ENCODE data around the gene BCL7A. TPM values are rescaled to one million over a fixed set of nuclear protein-coding genes. Genes with fewer than 3 reads are reported as not detected.
A peak's percentile ranks its signal among the peaks of the same experiment; 100 is the strongest.

Gene BCL7A
- total and polyA plus RNA-seq, 9 of the 15 experiments (the other 6 are each of a cell fraction or from before 2014, with no cell fraction given): 0.25 to 21.9 (median 14.9) TPM

- TF ChIP-seq CTBP1 (IDR thresholded peaks at IDR 0.05; ENCODE audit: borderline replicate concordance) (no peak), ZNF518B (CRISPR knock-in tag; IDR thresholded peaks at IDR 0.05) (no peak), ZNF592 (IDR thresholded peaks at IDR 0.05) (no peak), HMBOX1 (IDR thresholded peaks at IDR 0.05) (no peak), HNRNPLL (IDR thresholded peaks at IDR 0.05; ENCODE audit: low read depth, low read length, poor library complexity, severe bottlenecking) (no peak), ZNF785 (CRISPR knock-in tag; IDR thresholded peaks at IDR 0.05) (no peak), RREB1 (CRISPR knock-in tag; IDR thresholded peaks at IDR 0.05) (no peak), PHF8 (IDR thresholded peaks at IDR 0.05; ENCODE audit: borderline replicate concordance, low read length) (0 out of 2 replicates have a peak, but pooled peaks have one; percentile 16), TBP (optimal IDR thresholded peaks at IDR 0.05; ENCODE audit: low read depth, low read length) (no peak), ILK (tag; IDR thresholded peaks at IDR 0.05; ENCODE audit: borderline replicate concordance, low read depth) (no peak), TRIM24 (IDR thresholded peaks at IDR 0.05) (no peak), ZNF583 (CRISPR knock-in tag; IDR thresholded peaks at IDR 0.05) (no peak)
Measured at GRCh38 chr12:122022393-122023338, 982 bp downstream of the BCL7A start (continued).
